GM12874 (cell line): ENCODE data around the gene LRRFIP1.

Source experiments
- CTCF ChIP-seq: IDR thresholded peaks from 2 replicates; pipeline ENCODE4 v1.5.1; 2011; ENCODE audit warnings: low read depth, mild to moderate bottlenecking, control low read depth, low read length, moderate library complexity; ENCODE audit not compliant: insufficient read depth

The LRRFIP1 gene

DNA sequence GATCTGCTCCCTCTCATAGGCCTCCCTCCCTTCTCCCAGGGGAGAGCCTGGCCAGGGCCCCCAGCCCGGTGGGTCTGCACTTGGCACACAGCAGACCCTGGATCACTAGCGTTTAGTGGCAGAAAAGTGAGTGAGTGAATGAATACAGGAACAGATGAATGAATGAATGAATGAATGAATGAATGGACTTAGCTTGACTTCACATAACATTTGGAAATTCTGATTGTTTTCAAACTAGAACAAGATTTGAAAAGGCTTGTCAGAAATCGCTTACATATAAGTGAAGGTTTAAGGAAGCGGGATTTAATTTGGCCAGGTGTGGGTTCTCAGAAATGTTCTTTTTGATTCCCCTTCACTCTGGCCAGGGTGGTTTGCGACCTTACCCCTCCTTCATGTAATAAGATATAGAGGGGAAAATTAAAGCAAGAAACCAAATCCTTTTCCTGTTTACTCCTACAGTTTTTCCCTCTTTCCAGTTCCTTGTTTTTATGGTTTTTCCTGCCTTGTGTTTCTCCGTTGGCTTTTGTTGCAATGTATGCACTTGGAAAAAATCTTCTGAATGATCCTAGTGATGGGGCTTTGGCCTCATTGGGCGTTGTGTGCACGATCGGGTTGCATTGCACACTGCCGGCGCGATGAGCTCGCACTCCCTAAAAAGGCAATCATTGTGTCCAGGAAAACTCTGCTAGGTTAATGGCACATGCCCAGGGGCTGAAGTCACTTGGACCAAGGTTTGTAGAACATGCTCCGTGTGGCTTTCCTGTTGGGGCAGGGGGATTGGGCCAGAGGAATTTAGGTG lies 16.4 kb downstream of the LRRFIP1 start:
- TF ChIP-seq CTCF = no peak

DNA sequence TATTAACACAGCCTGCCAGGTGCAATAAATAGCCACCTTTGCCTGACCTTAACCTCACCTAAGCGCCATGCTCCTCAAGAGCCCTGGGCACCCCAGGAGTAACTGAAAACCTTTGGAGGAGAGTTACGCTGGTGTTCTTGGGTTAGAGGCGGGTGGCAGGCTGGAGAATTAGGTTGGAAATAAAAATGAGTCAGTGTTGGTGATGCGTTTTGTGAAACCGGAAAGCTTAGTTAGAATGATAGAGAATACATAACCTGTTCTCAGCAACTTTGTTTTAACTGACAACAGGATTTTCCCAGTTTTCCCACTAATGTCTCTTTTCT lies 17.0 kb downstream of the LRRFIP1 start:
- TF ChIP-seq CTCF = no peak

DNA sequence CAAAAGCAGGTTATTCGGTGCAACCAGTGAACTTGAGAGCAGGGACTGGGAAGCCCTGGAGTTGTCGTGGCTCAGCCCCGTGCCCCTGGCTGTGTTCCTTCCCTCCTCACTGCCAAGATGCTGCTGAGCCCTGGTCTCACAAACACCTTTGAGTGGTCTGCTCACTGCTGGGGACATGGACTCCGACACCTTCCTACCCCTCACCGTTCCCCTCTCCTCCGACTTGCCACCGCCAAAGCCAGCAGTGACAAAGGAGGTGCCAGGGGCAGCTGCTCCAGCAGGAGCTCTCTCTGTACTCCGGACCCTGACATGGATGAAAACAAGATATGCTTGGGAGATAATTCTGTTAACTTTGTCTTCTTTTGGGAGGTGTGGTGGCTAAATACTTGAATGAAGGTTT lies 17.9 kb downstream of the LRRFIP1 start:
- TF ChIP-seq CTCF = no peak

- no peak for TF ChIP-seq CTCF
These were observed 20.0 kb downstream of the LRRFIP1 start for GRCh38 chr2:237647176-237648015.

GRCh38 chr2:237648016-237648381 lies 20.6 kb downstream of the LRRFIP1 start:
- TF ChIP-seq CTCF = no peak

DNA sequence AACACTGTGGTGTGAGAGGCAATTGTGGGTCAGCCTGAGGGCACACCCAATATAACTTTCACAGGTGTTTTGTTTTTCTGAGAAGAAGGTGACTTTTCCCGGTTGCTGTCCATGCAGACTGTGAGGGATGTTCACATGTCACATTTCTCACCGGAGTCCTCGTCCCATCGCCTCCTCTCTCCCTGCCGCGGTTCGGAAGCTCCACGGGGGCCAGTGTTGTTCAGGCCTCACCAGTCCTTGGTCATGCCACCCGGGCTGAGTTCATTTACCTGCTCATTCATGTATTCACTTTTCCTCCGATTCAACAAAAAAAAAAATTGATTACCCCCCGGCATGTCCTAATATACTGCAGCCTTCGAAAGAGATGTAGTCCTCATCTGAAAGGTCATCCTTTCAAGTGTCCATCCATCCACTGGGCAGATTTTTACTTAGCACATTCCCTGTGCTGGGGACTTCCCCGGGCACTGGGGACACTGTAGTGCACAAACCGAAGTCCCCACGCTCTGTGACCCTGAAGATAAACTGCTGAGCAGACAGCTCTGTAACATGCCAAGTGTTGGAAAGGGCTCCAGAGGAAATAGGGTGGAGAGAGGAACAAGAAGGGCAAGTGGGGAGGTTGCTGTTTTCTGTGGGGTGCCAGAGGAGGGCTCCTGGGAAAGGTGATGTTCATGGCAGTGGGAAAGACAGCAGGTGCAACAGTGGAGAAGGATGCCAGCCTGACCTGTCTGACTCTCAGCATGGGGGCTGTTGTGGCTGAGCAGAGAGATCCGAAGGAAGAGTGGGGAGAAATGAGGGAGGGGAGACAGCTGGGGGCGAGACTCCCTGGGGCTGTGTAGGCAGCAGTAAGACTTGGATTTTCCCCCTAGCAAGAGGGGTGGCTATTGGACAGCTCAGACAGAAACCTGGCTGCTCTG lies 22.4 kb downstream of the LRRFIP1 start:
- TF ChIP-seq CTCF = no peak

- no peak for TF ChIP-seq CTCF
These were observed 23.1 kb downstream of the LRRFIP1 start for GRCh38 chr2:237650455-237650850.
